Measurements from ENCODE around the gene TSTD2.
"Not testable (repeated sequence)": the region's sequence is repeated elsewhere in the genome, so short reads cannot be mapped to it uniquely, and the experiment has no call there.

The TSTD2 gene

GRCh38 chr9:97579914-97580313 is 53.3 kb downstream of the TSTD2 start:
- H3K4me3 ChIP-seq (ENCODE audit: low read length), result no peak overlapping the region
- TF ChIP-seq, protein P1, sequence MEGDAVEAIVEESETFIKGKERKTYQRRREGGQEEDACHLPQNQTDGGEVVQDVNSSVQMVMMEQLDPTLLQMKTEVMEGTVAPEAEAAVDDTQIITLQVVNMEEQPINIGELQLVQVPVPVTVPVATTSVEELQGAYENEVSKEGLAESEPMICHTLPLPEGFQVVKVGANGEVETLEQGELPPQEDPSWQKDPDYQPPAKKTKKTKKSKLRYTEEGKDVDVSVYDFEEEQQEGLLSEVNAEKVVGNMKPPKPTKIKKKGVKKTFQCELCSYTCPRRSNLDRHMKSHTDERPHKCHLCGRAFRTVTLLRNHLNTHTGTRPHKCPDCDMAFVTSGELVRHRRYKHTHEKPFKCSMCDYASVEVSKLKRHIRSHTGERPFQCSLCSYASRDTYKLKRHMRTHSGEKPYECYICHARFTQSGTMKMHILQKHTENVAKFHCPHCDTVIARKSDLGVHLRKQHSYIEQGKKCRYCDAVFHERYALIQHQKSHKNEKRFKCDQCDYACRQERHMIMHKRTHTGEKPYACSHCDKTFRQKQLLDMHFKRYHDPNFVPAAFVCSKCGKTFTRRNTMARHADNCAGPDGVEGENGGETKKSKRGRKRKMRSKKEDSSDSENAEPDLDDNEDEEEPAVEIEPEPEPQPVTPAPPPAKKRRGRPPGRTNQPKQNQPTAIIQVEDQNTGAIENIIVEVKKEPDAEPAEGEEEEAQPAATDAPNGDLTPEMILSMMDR (conservative IDR thresholded peaks at IDR 0.05; ENCODE audit: low read depth, low read length), result no peak
- no peak for DNase-seq (ENCODE audit: low read depth)

DNA sequence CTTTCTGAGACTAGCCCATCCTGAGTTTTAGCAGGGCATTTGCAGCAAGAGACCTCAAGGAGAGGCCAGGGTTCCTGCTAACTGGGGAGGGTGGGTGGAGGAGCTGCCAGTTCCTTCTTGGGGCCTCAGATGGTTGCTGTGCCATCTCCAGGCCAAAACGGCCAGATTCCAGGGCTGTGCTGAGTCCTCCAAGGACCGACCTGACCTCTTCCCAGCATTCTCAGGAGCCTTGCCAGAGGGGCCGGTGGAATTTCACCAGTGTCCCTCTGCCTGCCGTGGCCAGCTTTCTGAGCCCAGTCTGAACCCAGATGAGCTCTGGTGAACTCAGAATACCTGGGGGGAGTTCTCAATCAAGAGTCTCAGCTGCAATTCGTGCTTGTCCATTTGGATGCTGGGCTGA is 54.3 kb downstream of the TSTD2 start:
- DNase-seq (ENCODE audit: low read depth), result no peak
- H3K4me3 ChIP-seq (ENCODE audit: low read length), result no peak overlapping the region
- TF ChIP-seq, protein P1 (conservative IDR thresholded peaks at IDR 0.05; ENCODE audit: low read depth, low read length), result no peak

- DNase-seq (ENCODE audit: low read depth), result no peak
- TF ChIP-seq, protein P1 (conservative IDR thresholded peaks at IDR 0.05; ENCODE audit: low read depth, low read length), result no peak
- H3K4me3 ChIP-seq (ENCODE audit: low read length), result no peak overlapping the region
Measured at GRCh38 chr9:97577051-97577450, 56.1 kb downstream of the TSTD2 start.

DNA sequence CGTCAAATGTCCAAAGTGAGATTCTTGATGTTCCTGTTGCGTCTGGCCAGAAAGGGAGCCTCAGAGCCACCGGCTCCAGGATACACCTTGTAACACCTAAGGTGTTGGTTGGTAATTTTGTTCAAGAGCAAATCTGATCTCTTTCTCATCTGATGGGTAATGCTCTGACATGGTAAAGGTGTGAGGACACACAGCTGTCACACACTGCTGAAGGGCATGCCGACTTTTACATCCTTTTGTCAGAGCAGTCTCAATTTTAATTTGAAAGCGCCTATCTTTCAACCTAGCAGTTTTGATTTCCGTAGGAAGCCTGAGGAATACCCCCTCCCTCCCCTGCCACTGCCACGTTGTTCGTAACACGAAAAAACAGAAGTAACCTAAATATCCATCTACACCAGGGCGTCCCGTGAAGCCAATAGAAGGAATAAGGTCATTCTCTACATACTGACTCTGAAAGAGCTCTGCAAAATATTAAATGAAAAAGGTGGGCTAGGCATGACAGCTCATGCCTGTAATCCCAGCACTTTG is 57.4 kb downstream of the TSTD2 start:
- TF ChIP-seq, protein P1 (conservative IDR thresholded peaks at IDR 0.05; ENCODE audit: low read depth, low read length), result no peak
- no peak for DNase-seq (ENCODE audit: low read depth)
- no peak overlapping the region for H3K4me3 ChIP-seq (ENCODE audit: low read length)

DNA sequence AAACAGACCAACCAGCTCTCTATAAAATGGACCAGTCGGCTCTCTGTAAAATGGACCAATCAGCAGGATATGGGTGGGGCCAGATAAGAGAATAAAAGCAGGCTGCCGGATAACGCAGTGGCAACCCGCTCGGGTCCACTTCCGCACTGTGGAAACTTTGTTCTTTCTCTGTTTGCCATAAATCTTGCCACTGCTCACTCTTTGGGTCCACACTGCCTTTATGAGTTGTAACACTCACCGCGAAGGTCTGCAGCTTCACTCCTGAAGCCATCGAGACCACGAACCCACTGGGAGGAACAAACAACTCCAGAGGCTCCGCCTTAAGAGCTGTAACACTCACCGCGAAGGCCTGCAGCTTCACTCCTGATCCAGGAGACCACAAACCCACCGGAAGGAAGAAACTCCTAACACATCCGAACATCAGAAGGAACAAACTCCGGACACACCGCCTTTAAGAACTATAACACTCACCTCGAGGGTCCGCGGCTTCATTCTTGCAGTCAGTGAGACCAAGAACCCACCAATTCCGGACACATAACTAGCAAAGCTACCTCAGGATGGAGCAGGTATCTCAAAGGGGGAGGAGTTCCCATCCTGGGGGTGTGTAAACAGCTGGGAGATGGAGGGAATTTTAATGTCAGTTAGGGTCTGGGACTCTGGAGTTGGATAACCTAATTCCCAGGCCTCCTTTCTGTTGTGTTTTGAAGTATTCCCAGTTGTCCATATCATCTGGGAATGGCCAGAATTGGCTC is 58.1 kb downstream of the TSTD2 start:
- DNase-seq (ENCODE audit: low read depth); H3K4me3 ChIP-seq (ENCODE audit: low read length): not testable (repeated sequence)

DNA sequence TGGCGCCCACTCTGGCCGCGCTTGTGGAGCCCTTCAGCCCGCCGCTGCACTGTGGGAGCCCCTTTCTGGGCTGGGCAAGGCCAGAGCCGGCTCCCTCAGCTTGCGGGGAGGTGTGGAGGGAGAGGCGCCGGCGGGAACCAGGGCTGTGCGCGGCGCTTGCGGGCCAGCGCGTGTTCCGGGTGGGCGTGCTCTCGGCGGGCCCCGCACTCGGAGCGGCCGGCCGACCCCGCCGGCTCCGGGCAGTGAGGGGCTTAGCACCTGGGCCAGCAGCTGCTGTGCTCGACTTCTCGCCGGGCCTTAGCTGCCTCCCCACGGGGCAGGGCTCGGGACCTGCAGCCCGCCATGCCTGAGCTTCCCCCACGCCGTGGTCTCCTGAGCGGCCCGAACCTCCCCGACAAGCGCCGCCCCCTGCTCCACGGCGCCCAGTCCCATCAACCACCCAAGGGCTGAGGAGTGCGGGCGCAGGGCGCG is 59.0 kb downstream of the TSTD2 start:
- not testable (repeated sequence) for H3K4me3 ChIP-seq (ENCODE audit: low read length); DNase-seq (ENCODE audit: low read depth)

DNA sequence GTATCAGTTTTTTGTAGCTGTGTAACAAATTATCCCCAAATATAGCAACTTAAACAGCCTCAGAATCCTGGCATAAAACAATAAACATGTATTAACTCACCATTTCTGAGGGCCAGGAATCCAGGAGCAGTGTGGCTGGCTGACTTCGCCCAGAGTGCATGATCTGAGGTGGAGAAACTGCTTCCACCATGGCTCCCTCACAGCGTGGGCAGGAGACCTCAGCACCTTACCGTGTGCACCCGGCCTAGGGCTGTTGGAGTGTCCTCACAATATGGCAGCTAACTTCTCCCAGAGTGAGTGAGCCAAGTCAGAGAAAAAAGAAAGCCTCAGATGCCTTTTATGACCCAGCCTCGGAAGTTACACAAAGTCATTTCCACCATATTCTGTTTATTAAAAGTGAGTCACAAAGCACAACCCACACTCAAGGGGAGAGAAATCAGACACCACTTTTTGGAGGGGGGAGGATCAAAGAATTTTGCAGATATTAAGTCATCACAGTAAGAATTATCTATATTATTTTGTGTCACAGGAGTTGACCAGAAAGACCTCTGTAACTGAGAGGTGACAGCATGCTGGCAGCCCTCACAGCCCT is 59.6 kb downstream of the TSTD2 start:
- no peak for DNase-seq (ENCODE audit: low read depth)
- TF ChIP-seq, protein P1 (conservative IDR thresholded peaks at IDR 0.05; ENCODE audit: low read depth, low read length), result no peak
- H3K4me3 ChIP-seq (ENCODE audit: low read length), result no peak overlapping the region

DNA sequence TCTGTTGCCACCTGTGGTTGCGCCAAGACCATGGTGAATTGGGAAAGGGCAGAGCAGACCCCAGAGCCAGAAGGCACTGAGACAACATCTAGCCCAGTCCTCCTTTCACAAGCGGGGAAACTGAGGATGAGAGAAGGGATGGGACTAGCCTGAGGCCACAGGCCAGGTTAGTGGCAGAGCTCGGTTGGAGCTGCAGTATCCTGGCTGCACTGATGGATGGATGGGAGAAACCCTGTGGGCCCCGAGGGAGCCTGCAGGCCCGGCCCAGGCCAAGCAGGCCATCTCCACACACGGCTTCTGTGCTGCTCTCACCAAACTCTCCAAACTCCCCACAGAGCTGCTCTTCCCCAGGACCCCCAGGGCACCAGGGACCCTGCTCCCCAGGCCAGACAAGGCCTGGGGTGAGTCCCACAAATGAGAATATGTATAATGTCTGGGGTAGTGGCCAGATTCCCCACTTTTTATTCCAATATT is 60.2 kb downstream of the TSTD2 start:
- TF ChIP-seq, protein P1 (conservative IDR thresholded peaks at IDR 0.05; ENCODE audit: low read depth, low read length), result no peak
- no peak overlapping the region for H3K4me3 ChIP-seq (ENCODE audit: low read length)
- DNase-seq (ENCODE audit: low read depth), result no peak
